ENCODE data around the gene MEGF9.

- no peak for TF ChIP-seq CTCF (IDR thresholded peaks at IDR 0.05)
- TF ChIP-seq EZH2 (IDR thresholded peaks at IDR 0.05; ENCODE audit: borderline replicate concordance, insufficient read depth, low read depth, low read length, poor library complexity, severe bottlenecking): no peak
Observed at GRCh38 chr9:120711354-120711753, 2.9 kb downstream of the MEGF9 start.
